Inferior parietal cortex (tissue), 1 donor: ENCODE data around the gene APOBEC3A.
"Not testable (repeated sequence)": the region's sequence is repeated elsewhere in the genome, so short reads cannot be mapped to it uniquely, and the experiment has no call there.

ENCODE experiments used
- DNase-seq: peaks from one replicate; pipeline ENCODE4 v3.0.0-alpha.2; 2016; ENCODE audit errors: extremely low spot score

Gene APOBEC3A

DNA sequence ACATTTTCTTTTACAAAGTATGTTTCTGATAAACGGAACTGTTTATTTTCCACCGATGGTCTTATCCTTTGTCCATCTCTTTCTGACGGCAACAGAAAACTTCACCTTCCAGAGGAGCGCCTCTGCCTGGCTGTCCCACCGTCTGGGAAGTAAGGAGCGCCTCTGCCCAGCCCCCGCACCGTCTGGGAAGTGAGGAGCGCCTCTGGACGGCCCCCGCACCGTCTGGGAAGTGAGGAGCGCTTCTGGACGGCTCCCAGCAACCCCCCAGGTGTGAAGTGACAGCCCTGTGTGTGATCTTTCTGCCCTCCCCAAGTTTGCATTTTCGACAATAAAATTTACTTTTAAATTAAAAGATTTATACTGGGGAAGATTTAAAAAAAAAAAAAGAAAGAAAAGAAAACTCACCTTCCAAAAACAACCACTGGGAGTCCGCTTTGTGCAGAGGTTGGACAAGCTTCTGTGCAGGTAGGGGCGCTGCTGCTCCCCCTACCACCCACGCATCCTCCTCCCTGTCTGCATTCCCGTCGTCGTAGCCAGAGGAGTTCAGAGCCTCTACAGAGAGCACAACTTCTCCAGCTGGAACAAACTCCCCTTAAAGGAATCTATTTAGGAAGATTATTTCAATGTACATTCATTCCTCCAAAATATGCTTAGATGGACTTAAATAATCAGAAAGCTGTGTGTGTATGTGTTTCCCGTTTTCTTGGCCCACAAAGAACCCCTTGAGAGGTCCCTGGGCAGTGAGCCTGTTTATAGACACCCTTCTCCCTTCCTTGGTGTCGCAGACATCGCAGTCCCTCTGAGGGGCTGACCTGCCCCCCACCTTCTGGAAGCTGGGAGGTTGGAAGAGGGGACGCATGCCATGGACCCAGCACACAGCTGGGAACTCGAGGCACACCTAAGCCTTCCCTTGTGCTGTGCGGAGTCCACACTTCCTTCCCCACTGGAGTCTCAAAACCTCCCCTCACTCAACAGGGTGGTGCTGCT lies 23.9 kb downstream of the APOBEC3A start:
- no peak for DNase-seq

DNA sequence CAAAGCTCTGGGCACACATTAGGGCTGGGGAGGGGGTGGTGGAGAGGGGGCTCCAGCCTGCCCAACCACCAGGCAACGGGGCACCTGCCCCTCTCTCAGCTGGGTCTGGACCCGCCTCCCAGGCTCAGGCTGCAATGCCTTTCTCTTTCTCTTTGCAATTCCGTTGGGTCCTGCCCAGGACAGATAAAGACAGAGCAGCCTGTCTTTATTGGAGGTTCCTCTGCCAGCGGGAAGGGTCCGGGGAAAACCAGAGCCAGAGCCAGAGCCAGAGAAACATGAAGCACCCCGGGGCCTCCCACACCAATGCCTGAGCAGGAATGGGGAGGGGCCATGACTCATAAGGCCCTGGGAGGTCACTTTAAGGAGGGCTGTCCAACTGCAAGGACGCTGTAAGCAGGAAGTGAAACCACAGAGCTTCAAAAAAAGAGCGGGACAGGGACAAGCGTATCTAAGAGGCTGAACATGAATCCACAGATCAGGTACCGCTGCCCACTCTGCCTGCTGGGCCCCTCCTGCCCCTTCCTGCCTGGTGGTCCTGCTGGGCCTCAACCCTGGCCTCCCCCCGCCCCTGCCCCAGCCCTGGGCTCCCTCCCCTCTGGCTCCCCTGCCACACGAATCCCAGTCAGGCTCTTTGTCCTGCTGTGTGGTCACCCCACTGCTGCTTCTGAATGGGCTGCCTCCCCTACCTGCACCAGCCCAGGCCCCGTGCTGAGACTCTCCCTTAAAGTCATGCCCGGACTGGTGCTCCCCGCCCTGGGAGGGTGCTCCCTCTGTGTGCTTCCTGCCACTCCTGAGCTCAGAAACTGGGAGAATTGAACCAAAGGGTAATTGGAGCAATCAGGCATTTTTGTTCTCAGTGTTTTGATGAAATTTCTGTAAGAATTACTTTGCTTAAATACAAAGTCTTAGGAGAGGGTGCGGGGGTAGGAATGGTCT lies 24.9 kb downstream of the APOBEC3A start, which contains the start of gene APOBEC3B:
APOBEC3B (plus strand) TSS at position 356 of the 936 bp plus-strand sequence; CDS start at position 463, 107 bp downstream.
- DNase-seq = peak; percentile 57

DNA sequence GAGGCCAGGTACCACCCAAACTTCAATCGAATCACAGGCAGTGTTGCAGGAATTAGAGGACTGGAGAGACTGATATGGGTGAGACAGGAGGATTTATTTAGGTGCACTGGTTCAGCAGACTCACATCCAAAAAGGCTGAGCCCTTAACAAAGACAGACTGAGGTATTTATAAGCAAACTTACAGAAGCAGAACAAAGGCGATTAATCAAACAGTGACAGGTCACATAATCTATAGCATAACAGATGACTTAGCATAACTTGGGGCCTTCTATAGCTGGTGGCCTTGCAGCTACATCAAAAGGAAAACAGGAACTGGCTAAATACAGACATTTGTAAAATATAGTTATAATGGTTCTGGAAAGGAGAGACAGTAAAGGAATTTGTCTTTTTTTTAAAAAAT lies 26.8 kb downstream of the APOBEC3A start:
- no peak for DNase-seq

DNA sequence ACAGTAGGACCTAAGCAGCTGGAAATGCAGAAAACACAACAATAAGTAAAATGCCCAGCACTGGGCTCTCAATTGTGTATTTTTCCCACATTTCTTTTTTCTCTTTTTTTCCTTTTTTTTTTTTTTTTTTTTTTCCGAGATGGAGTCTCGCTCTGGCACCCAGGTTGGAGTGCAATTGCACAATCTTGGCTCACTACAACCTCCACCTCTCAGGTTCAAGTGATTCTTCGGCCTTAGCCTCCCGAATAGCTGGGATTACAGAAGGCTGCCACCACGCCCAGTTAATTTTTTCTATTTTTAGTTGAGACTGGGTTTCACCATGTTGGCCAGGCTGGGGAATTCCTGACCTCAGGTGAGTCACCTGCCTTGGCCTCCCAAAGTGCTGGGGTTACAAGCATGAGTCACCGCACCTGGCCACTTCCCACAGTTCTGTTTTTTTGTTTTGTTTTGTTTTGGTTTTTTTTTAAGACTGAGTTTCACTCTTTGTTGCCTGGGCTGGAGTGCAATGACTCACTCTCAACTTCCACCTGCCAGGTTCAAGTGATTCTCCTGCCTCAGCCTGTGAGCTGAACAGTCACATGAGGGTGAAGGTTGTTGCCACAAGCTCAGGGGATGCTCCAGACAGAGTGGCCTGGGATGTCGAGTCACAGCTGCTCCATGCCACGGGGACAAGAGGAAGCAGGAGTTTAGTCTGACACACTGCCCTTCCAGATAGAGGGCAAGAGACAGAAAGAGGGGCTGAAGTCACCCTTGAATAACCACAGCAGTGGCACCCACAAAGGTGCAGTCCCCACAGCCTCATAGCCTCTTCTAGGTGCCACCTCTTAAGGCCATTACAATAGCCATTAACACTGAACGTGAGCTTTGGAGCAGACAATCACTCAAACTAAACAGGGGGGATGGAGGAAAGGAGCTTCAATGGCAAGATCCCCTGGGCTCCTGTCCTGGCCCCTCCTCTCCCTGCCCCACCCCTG lies 27.7 kb downstream of the APOBEC3A start:
- DNase-seq = not testable (repeated sequence)

DNA sequence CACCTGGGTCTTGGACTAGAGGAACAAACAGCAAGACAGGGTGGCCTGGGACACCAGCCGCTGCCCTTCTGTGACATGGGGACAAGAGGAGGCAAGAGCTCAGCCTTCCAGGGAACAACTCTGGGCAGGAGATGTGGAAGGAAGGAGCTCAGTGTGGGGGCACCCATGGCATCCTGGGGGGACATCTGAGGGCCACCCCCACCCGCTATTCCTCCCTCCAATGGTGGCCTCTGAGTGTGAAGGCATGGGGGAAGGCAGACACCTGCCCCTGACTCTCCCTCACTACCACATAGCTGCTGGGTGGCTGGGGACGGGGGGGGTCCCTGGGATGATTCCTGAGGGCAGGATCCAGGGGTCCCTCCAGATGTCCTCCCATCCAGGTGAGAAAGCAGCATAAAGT lies 29.2 kb downstream of the APOBEC3A start:
- DNase-seq = no peak

DNA sequence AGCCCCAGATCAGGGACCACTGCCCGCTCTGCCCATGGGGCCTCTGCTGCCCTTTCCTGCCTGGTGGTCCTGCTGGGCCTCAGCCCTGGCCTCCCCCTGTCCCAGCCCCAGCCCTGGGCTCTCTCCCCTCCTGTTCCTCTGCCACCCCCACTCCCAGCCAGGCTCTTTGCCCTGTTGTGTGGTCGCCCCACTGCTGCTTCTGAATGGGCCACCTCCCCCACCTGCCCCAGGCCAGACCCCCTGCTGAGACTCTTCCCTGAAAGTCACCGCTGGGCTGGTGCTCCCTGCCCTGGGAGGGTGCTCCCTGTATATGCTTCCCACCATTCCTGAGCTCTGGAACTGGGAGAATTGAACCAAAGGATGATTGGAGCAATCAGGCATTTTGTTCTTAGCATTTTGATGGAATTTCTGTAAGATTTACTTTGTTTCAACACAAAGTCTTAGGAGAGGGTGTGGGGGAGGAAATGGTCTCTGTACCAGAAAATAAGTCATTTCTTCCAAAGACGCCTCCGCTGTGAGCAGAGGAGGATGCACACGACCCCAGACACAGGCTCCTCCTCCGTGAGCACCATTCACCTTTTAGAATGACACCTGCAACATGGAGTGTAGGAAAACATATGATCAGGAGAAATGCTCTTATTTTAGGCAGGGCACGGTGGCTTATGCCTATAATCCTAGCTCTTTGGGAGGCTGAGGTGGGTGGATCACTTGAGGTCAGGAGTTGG lies 29.9 kb downstream of the APOBEC3A start:
- DNase-seq = no peak

DNA sequence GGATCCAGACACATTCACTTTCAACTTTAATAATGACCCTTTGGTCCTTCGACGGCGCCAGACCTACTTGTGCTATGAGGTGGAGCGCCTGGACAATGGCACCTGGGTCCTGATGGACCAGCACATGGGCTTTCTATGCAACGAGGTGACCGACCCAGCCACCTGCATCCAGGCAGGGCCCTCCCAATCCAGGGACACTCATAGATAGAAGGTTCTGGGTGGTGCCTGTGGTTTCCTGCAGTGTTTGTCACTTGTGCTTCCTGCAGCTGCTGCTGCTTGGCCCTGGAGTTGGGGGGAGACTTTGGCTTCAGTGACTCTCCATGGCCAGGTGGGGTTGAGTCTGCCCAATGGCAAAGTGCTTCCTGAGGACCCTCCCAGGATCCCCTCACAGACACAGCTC lies 32.1 kb downstream of the APOBEC3A start:
- DNase-seq = no peak

DNA sequence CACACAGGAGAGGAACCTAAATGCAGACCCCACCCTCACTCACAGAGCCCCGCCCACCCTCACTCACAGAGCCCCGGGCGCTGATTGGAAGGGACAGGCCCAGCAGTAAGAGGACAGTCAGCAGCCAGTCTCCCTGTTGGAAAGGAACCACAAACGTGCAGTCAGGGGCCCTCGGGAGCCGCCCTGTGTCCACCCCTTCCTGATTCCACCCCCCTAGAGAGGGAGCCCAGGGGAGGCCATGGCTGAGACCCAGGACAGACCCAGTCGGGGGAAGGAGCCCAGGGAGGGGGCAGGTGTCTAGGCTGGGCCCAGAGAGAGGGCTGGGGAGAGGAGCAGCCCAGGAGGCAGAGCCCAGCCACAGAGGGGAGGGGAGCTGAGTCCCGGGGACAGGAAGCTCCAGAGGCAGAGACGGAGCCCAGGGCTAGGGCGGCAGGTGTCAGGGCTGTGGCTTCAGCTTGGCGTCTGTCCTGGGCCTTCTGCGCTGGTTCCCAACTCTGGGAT lies 35.5 kb downstream of the APOBEC3A start:
- DNase-seq = not testable (repeated sequence)

DNA sequence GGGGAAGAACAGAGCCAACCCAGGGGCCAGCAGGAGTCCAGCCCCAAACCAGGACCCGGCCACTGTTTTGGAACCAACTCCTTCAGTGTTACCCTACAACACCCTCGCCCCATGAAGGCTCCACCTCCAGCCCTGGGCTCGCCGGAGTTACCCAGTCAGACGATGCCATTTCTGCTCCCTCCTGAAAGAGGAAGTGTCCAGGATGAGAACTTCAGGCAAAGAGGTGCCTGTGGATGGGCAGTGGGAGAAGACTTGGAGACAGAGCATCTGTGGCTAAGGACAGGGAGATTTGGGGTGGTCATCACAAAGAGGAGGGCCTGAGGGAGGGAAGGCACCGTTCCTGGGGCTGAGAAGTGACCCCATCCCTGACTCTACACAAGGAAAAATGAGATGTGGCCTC lies 38.7 kb downstream of the APOBEC3A start:
- no peak for DNase-seq

DNA sequence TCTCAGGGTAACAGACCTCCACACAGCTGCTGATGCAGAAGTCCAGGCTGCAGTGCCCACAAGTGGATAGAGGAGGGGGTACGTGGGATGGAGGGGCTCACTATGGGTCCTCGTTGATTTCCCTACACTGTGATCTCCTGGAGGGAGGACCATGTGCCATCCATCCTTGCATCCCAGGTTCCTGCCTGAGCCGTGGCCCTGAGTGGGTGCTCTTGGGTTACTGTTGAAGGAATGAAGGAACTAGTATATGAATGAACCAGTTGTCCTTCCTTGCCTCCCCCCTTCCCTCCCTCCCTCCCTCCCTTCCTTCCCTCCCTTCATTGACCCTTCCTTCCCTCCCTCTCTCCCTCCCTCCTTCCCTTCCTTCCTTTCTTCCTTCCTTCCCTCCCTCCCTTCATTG lies 40.1 kb downstream of the APOBEC3A start:
- DNase-seq = no peak

DNA sequence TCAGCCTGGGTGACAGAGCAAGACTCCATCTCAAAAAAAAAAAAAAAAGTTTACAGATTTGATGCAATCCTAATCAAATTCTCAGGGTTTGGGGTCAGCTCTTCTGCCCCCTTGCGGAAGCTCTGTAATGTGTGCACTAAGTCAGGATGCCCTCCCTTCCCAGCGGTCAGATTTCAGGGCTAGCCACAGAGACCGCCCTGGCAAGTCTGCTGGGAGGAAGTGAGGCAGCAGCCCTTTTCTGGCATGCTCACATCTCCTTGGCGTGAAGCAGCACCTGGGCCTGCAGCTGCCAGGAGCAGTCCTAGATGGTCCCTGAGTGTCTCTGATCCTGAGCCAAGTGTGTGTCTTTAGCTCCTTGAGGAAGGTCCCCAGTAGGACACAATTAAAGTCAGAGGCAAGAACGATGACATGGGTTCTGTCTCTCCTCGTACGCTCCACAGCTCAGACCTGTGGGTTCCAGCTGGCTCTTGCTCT lies 45.8 kb downstream of the APOBEC3A start:
- peak; percentile 61 for DNase-seq

DNA sequence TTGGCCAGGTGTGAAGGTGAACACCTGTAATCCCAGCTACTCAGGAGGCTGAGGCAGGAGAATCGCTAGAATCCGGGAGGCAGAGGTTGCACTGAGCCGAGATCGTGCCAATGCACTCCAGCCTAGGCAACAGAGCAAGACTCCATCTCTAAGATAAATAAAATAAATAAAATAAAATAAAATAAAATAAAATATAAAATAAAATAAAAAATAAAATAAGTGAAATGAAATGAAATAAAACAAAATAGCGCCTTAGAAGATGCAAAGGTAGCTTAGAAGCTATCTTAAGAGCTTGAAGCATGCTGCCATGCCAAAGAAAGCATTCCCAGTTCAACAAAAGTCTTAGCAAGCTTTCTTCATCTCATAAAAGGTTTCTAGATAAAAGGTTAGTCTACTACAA lies 49.8 kb downstream of the APOBEC3A start:
- DNase-seq = no peak

DNA sequence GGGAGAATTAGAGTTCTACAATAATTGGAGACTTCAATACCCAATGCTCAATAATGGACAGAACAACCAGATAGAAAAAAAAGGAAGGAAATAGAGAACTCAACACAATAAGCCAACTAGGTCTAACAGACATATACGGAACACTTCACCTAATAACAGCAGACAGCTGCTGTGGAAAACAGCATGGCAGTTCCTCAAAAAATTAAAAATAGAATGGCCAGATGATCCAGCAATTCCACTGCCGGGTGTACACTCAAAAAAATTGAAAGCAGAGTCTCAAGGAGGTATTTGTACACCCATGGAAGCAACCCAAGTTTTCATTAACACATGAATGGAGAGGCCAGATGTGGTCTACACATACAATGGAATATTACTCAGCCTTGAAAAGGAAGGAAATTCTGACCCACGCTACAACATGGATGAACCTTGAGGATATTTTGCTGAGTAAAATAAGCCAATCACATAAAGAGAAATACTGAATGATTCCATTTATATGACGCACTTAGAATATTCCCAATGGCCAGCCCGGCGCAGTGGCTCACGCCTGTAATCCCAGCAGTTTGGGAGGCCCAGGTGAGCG lies 51.0 kb downstream of the APOBEC3A start:
- DNase-seq = not testable (repeated sequence)

DNA sequence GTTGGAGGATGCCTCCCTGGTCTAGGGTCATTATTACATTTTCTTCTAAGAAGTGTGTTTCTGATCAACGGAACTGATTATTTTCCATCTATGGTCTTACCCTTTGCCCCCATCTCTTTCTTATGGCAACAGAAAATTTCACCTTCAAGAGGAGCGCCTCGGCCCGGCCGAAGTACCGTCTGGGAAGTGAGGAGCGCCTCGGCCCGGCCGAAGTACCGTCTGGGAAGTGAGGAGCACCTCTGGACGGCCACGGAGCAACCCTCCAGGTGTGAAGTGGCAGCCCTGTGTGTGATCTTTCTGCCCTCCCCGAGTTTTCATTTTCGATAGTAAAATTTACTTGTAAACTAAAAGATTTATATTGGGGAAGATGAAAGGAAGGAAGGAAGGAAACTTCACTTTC lies 53.5 kb downstream of the APOBEC3A start:
- no peak for DNase-seq
